Stimulated activated CD4-positive, alpha-beta T cell treated with anti-CD3 and anti-CD28 coated beads, Interleukin-15, amount 100 ng/mL, for 24 hours (primary cell): ENCODE data around the gene CHRM1.
"Not testable (repeated sequence)": the region's sequence is repeated elsewhere in the genome, so short reads cannot be mapped to it uniquely, and the experiment has no call there.

Experiments
- DNase-seq: peaks from one replicate; pipeline ENCODE4 v3.0.0-alpha.2; 2020

CHRM1 gene, protein sequence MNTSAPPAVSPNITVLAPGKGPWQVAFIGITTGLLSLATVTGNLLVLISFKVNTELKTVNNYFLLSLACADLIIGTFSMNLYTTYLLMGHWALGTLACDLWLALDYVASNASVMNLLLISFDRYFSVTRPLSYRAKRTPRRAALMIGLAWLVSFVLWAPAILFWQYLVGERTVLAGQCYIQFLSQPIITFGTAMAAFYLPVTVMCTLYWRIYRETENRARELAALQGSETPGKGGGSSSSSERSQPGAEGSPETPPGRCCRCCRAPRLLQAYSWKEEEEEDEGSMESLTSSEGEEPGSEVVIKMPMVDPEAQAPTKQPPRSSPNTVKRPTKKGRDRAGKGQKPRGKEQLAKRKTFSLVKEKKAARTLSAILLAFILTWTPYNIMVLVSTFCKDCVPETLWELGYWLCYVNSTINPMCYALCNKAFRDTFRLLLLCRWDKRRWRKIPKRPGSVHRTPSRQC

DNA sequence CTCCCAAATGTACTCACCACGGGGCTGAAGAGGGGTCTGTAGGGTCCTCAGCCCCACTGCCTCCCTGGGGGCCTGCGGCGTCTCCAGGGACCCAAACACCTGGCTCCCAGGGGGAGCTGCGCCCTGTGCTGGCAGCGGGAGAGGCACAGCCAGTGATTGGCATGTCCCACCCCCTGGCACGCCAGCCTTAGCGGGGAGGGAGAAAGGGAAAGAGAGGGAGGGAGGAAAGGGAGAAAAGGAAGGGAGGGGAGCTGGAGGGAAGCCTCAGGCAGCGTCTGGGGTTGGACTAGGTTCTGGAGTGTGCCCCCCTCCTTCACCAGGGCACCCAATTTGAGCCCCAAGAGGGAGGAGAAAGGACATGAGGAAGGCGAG lies at the start of gene CHRM1:
TSS of gene CHRM1 (minus strand) at position 163 of the 372 bp plus-strand sequence. CDS start 10,263 bp downstream, outside the sequence.
- DNase-seq: no peak

DNA sequence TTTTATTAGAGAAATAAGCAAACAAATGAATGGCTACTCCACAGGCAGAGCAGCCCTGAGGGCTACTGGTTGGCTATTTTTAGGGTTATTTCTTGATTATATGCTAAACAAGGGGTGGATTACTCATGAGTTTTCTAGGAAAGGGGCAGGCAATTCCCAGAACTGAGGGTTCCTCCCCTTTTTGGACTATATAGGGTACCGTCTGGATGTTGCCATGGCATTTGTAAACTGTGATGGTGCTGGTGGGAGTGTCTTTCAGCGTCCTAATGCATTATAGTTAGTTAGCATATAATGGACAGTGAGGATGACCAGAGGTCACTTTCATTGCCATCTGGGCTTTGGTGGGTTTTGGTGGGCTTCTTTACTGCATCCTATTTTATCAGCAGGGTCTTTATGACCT lies 44.4 kb upstream of the CHRM1 start:
- no peak for DNase-seq

DNA sequence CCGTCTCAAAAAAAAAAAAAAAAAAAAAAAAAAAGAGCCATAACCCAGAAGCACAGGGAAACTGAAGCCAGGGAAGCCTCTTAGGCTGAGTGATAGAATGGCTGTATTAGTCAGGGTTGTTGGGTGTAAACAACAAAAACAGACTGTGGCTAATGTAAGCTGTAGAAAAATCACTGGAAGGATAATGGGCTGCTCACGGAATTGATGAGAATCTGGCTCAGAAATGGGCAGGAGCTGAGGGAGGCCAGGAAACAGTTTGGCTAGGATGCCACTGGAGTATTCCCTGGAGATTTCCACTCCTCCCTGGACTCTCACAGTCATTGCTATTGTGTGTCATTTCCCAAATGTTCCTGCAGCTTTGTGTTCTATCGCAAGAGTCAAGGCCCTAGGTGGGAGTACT lies 41.2 kb upstream of the CHRM1 start:
- no peak for DNase-seq

DNA sequence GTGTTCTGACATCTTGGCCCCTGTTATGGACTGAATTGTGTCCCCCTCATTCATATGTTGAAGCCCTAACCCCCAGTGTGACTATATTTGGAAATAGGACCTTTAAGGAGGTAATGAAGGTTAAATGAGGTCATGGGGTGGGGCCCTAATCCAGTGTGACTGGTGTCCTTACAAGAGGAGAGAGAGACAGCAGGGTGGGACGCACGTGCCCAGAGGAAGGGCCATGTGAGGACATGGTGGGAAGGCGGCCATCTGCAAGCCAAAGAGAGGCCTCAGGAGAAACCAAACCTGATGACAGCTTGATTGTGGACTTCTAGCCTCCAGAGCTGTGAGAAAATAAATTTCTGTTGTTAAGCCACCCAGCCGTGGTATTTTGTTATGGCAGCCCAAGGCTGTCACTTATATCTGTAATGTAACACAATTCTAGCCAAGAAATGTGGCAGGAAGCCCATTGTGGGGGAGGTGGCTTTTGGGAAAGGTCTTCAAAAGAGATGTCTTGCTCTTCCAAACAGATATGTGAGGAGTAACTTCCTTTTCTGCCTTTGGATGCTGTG lies 39.9 kb upstream of the CHRM1 start:
- no peak for DNase-seq

DNA sequence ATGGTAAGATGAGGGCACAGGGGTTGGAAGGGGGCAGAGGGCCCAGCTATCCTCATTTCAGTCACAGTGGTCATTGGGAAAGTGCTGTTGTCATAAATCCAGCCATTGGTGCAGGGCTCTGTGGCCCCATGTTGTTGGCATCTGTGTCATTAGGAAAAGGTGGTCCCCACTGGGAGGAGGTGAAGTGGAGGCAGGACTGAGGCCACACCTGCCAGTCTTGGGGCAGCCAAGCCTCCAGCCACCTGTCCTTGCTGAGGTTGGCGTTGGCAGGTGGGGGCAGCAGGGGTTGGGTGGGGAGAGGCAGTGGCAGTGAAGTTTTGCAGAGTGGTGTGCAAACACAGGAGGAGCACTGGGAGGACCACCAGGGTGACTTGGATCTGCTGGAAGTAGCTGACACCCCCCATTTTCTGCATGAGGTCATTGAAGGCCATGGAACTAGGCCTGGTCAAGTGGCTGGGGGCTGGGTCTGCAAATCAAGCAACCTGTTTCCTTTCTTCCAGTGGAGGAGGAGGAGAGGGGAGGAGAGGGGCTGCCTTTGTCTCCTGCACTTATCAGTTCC lies 38.3 kb upstream of the CHRM1 start:
- no peak for DNase-seq

DNA sequence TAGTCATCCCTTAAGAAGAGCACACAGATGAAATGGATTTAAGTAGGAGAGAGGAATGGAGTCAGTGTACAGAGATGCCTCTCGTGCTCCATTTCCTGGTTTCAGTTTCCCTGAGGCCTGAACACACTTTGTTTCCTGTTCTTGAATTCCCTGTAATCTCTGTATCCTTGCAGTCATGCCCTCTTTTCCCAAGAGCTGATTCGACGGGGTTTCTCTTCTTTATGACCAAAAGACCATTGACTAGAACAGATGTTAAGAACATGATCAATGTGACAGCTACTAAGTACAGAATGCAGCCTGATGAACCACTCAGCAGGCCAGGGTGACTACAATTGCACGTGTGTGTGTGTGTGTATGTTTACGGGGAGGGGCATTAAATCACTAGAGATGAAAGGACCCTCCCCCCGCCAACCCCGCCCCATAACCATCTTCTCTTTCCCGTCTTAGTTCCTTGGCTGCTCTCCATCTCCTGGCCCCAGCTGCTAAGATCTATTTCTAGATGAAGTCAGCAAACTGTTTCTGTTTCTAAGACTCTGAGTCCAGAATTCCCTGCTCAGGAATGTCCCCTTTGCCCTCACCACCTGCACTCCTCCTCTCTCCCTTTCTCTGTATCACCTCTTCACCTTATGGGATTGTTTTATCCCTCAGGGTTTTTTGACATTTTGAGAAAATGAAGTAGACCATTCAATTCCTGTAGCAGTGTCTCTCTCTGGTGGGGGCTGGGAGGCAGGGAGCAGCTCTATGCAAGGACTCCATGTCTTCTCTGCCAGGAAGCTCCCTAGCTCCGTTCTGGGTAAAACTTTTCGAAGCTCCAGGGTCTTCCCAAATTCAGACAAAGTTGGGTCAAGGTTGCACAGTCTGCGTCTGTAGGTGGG lies 37.6 kb upstream of the CHRM1 start:
- DNase-seq: no peak

DNA sequence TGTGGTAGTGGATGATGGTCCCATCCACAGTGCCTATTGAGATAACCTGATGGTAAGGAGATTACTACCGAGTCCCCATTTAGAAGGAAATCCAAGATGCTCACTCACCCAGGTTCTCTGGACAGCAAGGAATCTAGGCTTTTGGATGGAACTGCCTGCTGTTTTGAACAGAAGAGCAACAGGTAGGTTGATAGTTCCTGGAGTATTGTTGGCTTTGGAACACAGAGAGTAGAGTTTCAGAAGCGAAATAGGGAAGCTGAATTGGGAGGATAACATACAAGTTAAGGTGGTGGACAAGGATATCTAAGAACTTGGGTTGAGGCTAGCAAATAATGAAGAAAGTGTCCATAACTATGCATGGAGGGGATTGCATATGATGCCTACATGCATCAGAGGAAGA lies 36.0 kb upstream of the CHRM1 start:
- no peak for DNase-seq

DNA sequence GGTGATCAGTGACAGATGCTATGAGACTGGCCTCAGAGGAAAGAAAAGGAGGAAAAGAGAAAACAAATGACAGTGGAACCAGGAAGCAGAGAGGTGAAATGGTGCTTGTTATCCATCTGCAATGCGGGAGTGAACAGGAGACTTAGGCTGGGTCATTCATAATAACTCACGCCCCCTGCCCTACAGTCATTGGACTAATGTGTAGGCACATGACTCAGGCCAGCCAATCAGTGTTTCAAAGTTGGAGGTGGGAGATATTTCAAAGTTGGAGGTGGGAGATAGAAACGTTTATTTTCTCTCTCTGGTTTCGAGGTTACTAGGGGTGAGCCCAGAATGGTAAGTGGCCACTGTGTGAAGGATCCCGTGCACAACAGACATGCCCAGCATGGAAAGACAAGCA lies 33.3 kb upstream of the CHRM1 start:
- no peak for DNase-seq

DNA sequence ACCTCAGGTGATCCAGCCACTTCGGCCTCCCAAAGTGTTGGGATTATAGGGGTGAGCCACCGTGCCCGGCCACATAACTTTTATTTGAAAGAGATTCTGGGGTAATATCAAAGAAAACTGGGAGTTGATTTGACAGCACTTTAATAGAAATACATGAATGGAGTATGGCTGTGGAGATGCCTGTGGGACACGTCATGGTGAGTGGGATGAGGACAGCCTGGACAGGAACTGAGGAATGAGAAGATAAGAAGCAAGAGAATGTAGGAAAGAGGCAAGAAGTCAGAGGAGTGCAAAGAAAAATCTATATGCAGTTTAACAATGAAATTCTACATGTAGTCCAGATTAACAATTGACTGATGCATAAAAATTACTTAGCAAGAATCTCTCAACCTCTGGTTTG lies 32.6 kb upstream of the CHRM1 start:
- no peak for DNase-seq

DNA sequence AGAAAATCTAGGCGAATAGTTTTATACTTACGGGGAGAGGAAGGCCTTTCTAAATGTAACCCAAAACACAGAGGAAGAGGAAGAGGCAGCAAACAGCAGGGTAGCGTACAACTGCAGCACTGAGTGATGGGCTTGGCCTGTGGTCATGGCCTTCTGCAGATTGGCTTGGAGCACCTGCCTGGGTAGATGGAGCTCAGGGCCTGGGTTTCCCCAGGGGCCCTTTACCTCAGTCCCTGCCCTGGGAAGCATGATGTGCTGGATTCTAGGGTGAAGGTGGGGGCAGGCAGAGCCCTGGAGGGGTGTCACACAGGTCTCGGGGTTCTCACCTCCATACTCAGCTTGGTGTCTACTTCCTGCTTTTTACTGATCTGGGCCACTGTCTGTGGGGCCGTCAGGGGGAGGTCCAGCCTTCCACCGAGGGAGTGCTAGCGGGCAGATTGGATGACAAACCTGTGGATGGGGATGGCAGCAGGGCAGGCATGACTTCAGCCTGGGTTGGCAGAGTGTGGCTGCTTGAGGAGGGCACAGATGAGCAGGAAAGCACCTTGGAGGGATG lies 27.7 kb upstream of the CHRM1 start:
- no peak for DNase-seq

DNA sequence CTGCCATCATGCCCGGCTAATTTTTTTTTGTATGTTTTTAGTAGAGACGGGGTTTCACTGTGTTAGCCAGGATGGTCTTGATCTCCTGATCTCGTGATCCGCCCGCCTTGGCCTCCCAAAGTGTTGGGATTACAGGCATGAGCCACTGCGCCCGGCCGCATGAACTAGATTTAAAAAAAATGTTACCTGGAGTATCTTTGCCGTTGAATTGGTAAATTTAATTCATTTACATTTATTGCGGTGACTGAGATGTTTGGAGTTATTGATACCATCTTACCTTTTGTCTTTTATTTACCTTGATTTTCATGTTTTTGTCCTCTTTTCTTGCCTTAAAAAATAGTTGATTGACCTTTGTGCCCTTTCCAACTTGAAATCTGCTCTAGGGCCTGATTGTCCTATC lies 24.4 kb upstream of the CHRM1 start:
- not testable (repeated sequence) for DNase-seq

DNA sequence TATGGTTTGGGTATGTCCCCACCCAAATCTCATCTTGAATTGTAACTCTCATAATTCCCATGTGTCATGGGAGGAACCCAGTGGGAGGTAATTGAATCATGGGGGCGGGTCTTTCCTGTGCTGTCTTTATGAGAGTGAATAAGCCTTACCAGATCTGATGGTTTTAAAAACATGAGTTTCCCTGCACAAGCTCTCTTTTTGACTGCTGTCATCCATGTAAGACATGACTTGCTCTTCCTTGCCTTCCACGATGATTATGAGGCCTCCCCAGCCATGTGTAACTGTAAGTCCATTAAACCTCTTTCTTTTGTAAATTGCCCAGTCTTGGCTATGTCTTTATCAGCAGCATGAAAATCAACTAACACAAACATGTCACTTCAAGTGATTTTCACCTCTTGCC lies 16.4 kb upstream of the CHRM1 start:
- not testable (repeated sequence) for DNase-seq

DNA sequence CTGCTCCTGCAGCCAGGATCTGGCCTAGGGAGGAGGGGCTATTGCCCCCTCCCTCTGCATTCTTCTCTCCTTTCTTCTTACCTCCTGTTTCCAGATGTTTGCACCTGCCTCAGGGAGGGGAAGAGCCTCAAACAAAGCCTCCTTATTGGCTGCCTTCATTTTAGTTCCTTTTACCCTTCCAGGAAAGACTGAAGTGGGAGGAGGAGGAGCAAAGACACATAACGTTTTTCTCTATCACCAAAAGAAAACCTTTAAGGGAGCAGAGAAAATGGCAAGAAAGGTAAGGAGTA lies 13.3 kb upstream of the CHRM1 start:
- DNase-seq: no peak

DNA sequence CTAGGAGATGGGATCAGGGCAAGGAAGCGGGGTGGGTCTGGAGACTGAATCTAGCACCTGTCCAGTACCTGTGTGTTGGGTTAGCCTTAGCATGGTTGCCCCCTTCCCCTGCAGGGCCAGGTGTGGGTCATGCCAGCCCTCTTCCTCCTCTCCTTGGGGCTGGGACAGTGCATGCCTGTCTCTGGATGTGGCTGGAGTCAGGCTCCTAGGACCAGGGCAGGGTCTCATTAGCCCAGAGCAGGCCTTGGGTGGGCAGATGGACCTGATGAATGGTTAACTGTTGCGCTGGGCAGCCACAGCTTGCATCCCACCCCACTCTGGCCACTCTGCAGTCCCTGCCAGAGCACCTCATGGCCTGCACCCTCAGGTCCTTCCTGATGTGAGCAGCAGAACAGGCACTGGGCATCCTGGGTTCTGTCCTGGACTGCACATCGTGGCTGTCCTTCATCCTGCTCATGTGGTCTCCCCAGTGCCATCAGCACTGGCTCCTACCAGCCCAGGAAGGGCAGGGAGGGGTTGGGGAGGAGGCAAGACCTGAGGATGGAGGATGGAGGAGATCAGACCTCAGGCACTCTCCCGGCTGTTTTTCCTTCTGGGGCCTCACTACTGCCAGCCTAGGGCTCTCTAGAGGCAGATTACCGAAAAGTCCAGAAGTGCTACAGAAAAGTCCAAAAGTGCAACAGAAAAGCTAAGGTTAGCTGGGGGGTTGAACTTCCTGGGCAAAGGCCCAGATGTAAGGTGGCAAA lies 12.8 kb upstream of the CHRM1 start:
- no peak for DNase-seq

DNA sequence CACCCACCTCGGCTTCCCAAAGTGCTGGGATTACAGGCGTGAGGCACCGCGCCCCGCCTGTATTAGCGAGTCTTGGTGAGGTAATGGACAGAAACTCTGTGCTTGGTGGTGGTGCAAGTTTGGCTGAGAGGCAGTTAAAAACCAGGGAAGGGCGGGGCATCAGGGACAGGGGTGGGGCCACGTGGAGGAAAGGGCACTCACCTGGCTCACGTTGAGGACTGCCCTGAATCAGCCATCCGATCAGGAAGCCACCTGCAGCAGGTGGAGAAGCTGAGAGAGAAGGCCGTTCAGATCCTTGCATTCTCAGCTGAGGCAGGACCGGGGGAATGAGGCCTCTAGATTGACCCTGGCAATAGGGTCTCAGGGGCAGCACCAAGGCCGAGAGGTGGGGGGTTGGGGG lies 12.1 kb upstream of the CHRM1 start:
- DNase-seq: no peak

DNA sequence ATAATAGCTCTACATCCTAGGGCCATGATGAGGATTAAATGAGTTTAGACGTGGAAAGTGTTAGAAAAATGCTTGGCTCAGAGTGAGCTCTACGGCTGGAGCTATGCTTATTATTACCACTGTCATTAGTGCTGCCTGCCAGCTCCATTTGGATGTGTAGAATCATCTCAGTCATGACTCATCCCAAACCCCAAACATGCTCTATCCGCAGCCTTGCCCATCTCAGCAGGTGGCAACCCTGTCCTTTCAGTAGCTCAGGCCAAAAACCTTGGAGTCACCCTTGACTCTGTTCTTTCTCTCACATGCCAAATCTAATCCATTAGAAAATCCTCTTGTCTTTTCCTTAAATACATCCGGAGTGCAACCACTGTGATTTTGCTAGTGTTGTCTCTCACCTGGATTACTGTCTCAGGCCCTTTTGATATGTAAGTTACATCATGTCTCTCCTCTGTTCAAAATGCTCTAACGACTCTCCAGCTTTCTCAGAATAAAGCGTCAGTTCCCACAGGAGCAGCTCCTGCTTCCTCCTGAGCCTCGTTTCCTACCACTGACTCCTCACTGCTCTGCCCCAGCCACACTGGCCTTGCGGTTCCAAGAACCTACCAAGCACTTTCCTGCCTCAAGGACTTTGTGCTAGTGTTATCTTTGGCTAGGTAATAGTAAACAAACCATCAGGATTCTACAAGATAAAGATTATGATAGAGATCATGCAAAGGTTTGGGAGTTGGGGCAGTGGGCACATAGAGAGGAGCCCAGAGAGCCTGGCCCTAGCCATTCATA lies 10.5 kb upstream of the CHRM1 start:
- DNase-seq: no peak

DNA sequence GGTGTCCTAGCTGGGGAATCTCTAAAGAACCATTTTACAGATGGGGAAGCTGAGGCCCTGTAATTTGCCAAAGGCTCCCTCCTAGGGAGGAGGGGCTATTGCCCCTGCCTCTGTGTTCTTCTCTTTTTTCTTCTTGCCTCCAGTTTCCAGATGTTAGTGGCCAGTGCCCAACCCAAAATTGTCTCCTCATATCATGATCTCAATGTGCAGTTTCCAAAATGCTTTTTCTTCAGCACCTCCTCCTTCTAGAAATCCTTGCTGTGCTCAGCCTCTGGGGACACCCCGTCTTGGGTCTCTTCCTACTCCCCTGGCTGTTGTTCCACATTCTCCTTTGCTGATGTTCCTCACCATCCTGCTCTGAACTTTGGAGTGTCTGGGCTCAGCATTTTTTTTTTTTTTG lies 9.5 kb upstream of the CHRM1 start:
- DNase-seq: no peak

DNA sequence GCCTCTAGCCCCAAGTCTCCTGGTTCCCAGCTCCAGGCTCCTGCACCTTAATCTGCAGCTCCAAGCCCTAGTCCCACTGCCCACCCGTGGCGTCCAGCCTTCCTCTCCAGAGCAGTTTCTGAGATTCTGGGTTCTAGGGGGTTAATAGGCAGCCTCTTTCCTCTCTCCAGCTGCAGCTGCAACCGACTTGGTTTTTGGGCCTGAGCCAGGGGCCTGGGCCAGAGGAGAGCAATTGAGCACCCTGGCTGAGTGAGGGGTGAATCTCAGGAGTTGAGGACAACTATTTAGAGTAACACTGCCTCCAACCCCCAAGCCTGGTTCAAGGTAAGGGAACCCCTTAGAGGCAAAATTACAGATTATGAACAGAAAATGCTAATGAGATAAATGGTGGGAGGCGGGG lies 9.0 kb upstream of the CHRM1 start:
- no peak for DNase-seq

DNA sequence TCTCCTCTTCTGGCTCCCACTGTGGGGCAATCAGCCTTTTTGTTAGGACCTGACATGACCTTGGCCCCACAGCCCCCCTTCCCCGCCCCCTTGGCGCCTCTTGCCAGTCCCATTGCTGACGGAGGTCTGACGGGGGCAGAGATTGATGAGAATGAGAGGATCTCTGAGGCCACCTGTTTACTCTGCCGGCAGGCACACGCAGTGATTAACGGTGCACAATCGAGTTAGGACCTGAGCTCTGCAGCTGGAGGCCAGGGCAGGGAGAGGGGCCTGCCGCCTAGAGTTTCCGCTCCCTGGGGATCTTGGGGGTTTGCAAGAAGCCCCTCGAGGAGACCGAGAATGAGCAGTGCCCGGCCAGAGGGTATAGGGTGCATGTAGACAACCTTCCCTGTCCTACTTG lies 6.8 kb upstream of the CHRM1 start:
- no peak for DNase-seq

DNA sequence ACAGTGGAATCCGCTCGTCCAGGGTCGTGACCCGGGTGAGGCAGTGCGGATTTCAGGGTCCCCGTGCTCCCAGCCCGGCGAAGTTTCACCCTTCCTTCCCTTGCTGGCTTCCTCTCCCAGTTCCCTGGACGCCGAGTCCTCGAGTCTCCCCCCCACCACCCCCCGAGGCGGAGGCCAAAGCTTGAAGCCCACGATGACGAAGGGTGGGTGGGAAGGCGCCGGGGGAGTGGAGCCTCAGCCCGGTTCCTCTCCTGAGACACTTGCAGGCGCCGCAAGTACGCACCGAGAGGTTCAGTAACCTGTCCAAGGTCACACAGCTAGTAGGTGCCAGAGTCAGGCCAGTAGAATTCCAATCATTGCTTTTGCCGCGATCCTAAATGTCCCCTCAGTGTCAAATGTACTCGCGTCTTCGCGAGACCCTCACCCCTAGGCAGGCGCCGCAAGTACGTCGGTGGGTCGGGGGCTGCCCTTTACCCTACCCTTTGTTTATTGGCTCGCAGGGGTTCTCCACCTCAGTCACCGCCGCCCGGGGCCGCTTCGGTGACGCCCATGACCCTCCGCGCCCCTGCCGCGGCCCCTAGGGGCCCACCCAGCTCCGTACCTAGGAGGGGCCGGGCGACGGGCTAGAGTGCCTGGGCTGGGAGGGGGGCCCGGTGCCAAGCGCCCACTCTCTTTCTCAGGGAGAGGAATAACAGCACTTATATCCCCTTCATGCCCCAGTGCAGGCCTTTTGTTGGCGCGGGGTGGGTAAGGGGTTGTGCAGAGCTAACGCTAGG lies 5.7 kb upstream of the CHRM1 start:
- DNase-seq: no peak
